ENCODE results near the gene RAB27A. TPM values are rescaled to one million over a fixed set of nuclear protein-coding genes. Genes with fewer than 3 reads are reported as not detected.

The RAB27A gene
- total and polyA plus RNA-seq, 9 of the 15 experiments (the other 6 are each of a cell fraction or from before 2014, with no cell fraction given): 31.5 to 171 (median 80.4) TPM

DNA sequence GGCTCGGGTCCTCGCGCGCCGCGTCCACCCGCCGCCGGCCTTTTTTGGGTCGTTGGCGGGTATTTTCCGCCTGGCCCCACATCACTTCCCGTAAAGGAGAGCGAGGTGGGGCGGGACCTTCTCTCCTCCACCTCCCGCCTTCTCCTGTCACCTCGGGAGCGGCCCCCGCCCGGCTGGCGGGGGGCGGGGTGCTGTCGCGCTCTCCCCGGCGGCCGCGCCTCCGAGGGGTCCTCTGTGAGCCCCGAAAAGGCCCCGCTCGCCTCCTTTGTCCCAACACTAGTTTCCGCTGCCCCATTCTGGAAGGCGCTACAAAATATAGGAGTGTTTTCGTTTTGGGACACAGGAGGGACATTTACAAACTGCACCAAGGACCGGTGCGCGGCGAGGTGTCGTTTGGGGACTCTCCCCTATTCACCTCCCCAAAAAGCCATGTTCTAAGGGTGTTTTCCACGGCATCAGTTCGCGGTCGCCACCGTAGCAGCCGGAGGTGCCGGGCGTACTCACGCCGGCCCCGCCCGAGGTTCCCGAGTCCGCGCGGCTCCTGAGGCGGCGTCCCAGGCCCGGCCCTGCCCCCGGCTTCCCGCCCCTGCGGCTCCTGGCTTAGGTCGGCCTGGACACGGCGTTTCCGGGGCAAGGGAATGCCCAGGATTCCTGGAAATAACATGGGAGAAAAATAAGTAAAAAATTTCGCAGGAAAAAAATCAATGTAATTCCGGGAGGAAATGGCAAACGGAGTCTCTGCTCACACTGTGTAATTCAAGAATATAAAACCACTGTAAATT lies at the start of gene RAB27A (continued):
- no peak for TF ChIP-seq HMGN3 (IDR thresholded peaks at IDR 0.05; ENCODE audit: borderline replicate concordance, extremely low read depth, insufficient read length, low read depth, low read length)
- TF ChIP-seq ZNF589 (CRISPR knock-in tag; IDR thresholded peaks at IDR 0.05; ENCODE audit: low read depth): peak; percentile 49; the same call in 1 of the 2 replicates
- no peak for TF ChIP-seq TBL1XR1 (IDR thresholded peaks at IDR 0.05; ENCODE audit: low read length in 2 of 2)
- TF ChIP-seq PRPF4 (IDR thresholded peaks at IDR 0.05; ENCODE audit: insufficient read depth, low read depth, low read length, poor library complexity, severe bottlenecking): no peak
- TF ChIP-seq, protein P1, sequence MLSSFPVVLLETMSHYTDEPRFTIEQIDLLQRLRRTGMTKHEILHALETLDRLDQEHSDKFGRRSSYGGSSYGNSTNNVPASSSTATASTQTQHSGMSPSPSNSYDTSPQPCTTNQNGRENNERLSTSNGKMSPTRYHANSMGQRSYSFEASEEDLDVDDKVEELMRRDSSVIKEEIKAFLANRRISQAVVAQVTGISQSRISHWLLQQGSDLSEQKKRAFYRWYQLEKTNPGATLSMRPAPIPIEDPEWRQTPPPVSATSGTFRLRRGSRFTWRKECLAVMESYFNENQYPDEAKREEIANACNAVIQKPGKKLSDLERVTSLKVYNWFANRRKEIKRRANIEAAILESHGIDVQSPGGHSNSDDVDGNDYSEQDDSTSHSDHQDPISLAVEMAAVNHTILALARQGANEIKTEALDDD (IDR thresholded peaks at IDR 0.05): no peak
- TF ChIP-seq, protein P2, sequence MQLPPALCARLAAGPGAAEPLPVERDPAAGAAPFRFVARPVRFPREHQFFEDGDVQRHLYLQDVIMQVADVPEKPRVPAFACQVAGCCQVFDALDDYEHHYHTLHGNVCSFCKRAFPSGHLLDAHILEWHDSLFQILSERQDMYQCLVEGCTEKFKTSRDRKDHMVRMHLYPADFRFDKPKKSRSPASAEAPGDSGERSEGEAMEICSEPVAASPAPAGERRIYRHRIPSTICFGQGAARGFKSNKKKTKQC (CRISPR knock-in tag; IDR thresholded peaks at IDR 0.05): no peak
- no peak for TF ChIP-seq KHSRP (IDR thresholded peaks at IDR 0.05)
- TF ChIP-seq KLF13 (tag; IDR thresholded peaks at IDR 0.05; ENCODE audit: borderline replicate concordance, low read depth): no peak; the same call in 1 of the 2 replicates
- TF ChIP-seq MCM5 (IDR thresholded peaks at IDR 0.05; ENCODE audit: low read depth): no peak
- TF ChIP-seq L3MBTL2 (IDR thresholded peaks at IDR 0.05): peak; percentile 72; the same call in 1 of the 2 replicates
- TF ChIP-seq SREBF2 (CRISPR knock-in tag; IDR thresholded peaks at IDR 0.05): no peak
- TF ChIP-seq ZKSCAN8 (CRISPR knock-in tag; IDR thresholded peaks at IDR 0.05): no peak
- no peak for TF ChIP-seq C11orf30 (IDR thresholded peaks at IDR 0.05; ENCODE audit: low read depth)
- TF ChIP-seq ZBTB8A (IDR thresholded peaks at IDR 0.05; ENCODE audit: partially characterized antibody): no peak
- no peak for TF ChIP-seq NFIC (IDR thresholded peaks at IDR 0.05)
- TF ChIP-seq TEAD1 (CRISPR knock-in tag; IDR thresholded peaks at IDR 0.05): no peak
- no peak for TF ChIP-seq ZNF184 (CRISPR knock-in tag; IDR thresholded peaks at IDR 0.05)
- TF ChIP-seq, protein P3, sequence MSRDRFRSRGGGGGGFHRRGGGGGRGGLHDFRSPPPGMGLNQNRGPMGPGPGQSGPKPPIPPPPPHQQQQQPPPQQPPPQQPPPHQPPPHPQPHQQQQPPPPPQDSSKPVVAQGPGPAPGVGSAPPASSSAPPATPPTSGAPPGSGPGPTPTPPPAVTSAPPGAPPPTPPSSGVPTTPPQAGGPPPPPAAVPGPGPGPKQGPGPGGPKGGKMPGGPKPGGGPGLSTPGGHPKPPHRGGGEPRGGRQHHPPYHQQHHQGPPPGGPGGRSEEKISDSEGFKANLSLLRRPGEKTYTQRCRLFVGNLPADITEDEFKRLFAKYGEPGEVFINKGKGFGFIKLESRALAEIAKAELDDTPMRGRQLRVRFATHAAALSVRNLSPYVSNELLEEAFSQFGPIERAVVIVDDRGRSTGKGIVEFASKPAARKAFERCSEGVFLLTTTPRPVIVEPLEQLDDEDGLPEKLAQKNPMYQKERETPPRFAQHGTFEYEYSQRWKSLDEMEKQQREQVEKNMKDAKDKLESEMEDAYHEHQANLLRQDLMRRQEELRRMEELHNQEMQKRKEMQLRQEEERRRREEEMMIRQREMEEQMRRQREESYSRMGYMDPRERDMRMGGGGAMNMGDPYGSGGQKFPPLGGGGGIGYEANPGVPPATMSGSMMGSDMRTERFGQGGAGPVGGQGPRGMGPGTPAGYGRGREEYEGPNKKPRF (IDR thresholded peaks at IDR 0.05; ENCODE audit: low read depth, low read length): no peak
- TF ChIP-seq, protein P4, sequence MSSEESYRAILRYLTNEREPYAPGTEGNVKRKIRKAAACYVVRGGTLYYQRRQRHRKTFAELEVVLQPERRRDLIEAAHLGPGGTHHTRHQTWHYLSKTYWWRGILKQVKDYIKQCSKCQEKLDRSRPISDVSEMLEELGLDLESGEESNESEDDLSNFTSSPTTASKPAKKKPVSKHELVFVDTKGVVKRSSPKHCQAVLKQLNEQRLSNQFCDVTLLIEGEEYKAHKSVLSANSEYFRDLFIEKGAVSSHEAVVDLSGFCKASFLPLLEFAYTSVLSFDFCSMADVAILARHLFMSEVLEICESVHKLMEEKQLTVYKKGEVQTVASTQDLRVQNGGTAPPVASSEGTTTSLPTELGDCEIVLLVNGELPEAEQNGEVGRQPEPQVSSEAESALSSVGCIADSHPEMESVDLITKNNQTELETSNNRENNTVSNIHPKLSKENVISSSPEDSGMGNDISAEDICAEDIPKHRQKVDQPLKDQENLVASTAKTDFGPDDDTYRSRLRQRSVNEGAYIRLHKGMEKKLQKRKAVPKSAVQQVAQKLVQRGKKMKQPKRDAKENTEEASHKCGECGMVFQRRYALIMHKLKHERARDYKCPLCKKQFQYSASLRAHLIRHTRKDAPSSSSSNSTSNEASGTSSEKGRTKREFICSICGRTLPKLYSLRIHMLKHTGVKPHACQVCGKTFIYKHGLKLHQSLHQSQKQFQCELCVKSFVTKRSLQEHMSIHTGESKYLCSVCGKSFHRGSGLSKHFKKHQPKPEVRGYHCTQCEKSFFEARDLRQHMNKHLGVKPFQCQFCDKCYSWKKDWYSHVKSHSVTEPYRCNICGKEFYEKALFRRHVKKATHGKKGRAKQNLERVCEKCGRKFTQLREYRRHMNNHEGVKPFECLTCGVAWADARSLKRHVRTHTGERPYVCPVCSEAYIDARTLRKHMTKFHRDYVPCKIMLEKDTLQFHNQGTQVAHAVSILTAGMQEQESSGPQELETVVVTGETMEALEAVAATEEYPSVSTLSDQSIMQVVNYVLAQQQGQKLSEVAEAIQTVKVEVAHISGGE (CRISPR knock-in tag; IDR thresholded peaks at IDR 0.05): no peak
